NCI-H2029 treated with DMSO at 0.1 percent for 48 hours (cell line): ENCODE measurements around the gene TTC9C.
"Not testable (repeated sequence)": the region's sequence is repeated elsewhere in the genome, so short reads cannot be mapped to it uniquely, and the experiment has no call there.

Experiments
- DNase-seq: peaks from one replicate; lab custom pipeline; 2025; lab: John Stamatoyannopoulos, UW

Gene TTC9C

GRCh38 chr11:62752177-62752785, 24.0 kb downstream of the TTC9C start:
- DNase-seq: no peak

GRCh38 chr11:62752994-62753735, 24.9 kb downstream of the TTC9C start:
- DNase-seq: no peak

GRCh38 chr11:62753736-62754603, 25.7 kb downstream of the TTC9C start, which contains the start of gene ZBTB3:
TSS of gene ZBTB3 (minus strand) at chr11:62754160. CDS start at chr11:62753664, 496 bp downstream.
- peak; percentile 99 for DNase-seq

GRCh38 chr11:62755086-62755615, 26.9 kb downstream of the TTC9C start:
- DNase-seq: no peak

- DNase-seq: no peak
These were observed 29.8 kb downstream of the TTC9C start for GRCh38 chr11:62757846-62758788.

- not testable (repeated sequence) for DNase-seq
These were observed 32.6 kb downstream of the TTC9C start for GRCh38 chr11:62760867-62761227.

GRCh38 chr11:62770778-62771143, 42.5 kb downstream of the TTC9C start:
- DNase-seq: no peak

GRCh38 chr11:62771144-62772021, 43.1 kb downstream of the TTC9C start, which contains the start of gene TAF6L:
TSS of gene TAF6L (plus strand) at chr11:62771396. CDS start at chr11:62775784, 4,388 bp downstream.
- peak; percentile 91 for DNase-seq

- no peak for DNase-seq
These were observed 46.1 kb downstream of the TTC9C start for GRCh38 chr11:62774407-62774806.

- DNase-seq: no peak
These were observed 47.4 kb downstream of the TTC9C start for GRCh38 chr11:62775646-62776045.

GRCh38 chr11:62777389-62777788, 49.1 kb downstream of the TTC9C start:
- no peak for DNase-seq

GRCh38 chr11:62778441-62778840, 50.2 kb downstream of the TTC9C start:
- DNase-seq: no peak

- no peak for DNase-seq
These were observed 54.5 kb downstream of the TTC9C start for GRCh38 chr11:62782753-62783152.

- no peak for DNase-seq
These were observed 58.2 kb downstream of the TTC9C start for GRCh38 chr11:62786318-62787004.

- peak; percentile 74 for DNase-seq
These were observed 58.9 kb downstream of the TTC9C start, which contains the start of gene TMEM179B for GRCh38 chr11:62787005-62787759. TSS of gene TMEM179B (plus strand) at chr11:62787402. CDS start at chr11:62787432, 30 bp downstream.
